ENCODE results near the gene NTF4.

NTF4 gene

GRCh38 chr19:49064768-49065611 is at the start of gene NTF4:
NTF4 (minus strand) TSS chr19:49064818; CDS start chr19:49061997, 2,821 bp downstream.
- H3K4me3 ChIP-seq (ENCODE audit: low read depth in 1 of 2, low read length in 1 of 2): no peak within 1 kb of the TSS
- no peaks in the 10 kb centered on the region for H3K36me3 ChIP-seq
- H3K27ac ChIP-seq: no peak within 1 kb of the TSS
- TF ChIP-seq CTCF (IDR thresholded peaks at IDR 0.05): no peak
- no peaks in the 10 kb centered on the region for H3K4me1 ChIP-seq (ENCODE audit: control insufficient read depth in 1 of 2, insufficient read depth in 1 of 2, low read depth in 1 of 2, low read length in 1 of 2)
- H3K27me3 ChIP-seq: peaks cover 100% of the 10 kb centered on the region
- H3K9me3 ChIP-seq: no peaks in the 10 kb centered on the region

GRCh38 chr19:49113762-49114629 is 49.4 kb upstream of the NTF4 start, which contains the start of gene LIN7B:
LIN7B (plus strand) TSS chr19:49114370; CDS start chr19:49114405, 35 bp downstream.
- Histone ChIP-seq H3K27ac (no peak within 1 kb of the TSS), H3K9me3 (no peaks in the 10 kb centered on the region), H3K4me1 (ENCODE audit: control insufficient read depth in 1 of 2, insufficient read depth in 1 of 2, low read depth in 1 of 2, low read length in 1 of 2) (peaks cover 33 to 35% of the 10 kb centered on the region in 2 experiments), H3K27me3 (peaks cover 33% of the 10 kb centered on the region), H3K4me3 (ENCODE audit: low read depth in 1 of 2, low read length in 1 of 2) (peak within 1 kb of the TSS; percentile 62 to 69), H3K36me3 (peaks cover 2% of the 10 kb centered on the region)
- peak; percentile 76 for TF ChIP-seq CTCF (IDR thresholded peaks at IDR 0.05)

GRCh38 chr19:49111218-49111998 is 46.8 kb upstream of the NTF4 start:
- no peak overlapping the region for H3K27ac ChIP-seq
- H3K9me3 ChIP-seq: no peaks in the 10 kb centered on the region
- peaks cover 25% of the 10 kb centered on the region for H3K27me3 ChIP-seq
- H3K4me3 ChIP-seq (ENCODE audit: low read depth in 1 of 2, low read length in 1 of 2): no peak overlapping the region
- H3K4me1 ChIP-seq (ENCODE audit: control insufficient read depth in 1 of 2, insufficient read depth in 1 of 2, low read depth in 1 of 2, low read length in 1 of 2): peaks cover 18% of the 10 kb centered on the region in 2 experiments
- no peak for TF ChIP-seq CTCF (IDR thresholded peaks at IDR 0.05)
- H3K36me3 ChIP-seq: peaks cover 28% of the 10 kb centered on the region

GRCh38 chr19:49110567-49110966 is 45.9 kb upstream of the NTF4 start:
- H3K4me1 ChIP-seq (ENCODE audit: control insufficient read depth in 1 of 2, insufficient read depth in 1 of 2, low read depth in 1 of 2, low read length in 1 of 2): peaks cover 14% of the 10 kb centered on the region in 2 experiments
- no peak for TF ChIP-seq CTCF (IDR thresholded peaks at IDR 0.05)
- no peak overlapping the region for H3K4me3 ChIP-seq (ENCODE audit: low read depth in 1 of 2, low read length in 1 of 2)
- H3K9me3 ChIP-seq: no peaks in the 10 kb centered on the region
- H3K36me3 ChIP-seq: peaks cover 37% of the 10 kb centered on the region
- peaks cover 25% of the 10 kb centered on the region for H3K27me3 ChIP-seq
- H3K27ac ChIP-seq: no peak overlapping the region

Data from neutrophil (primary cell).